Kidney (tissue), 14 donors: ENCODE measurements around the gene NAXE. TPM values are rescaled to one million over a fixed set of nuclear protein-coding genes. Genes with fewer than 3 reads are reported as not detected.

Experiments used
- DNase-seq, 5 donors: peaks; one replicate each; pipeline ENCODE4 v3.0.0-alpha.2; 2013 to 2020
- FAIRE-seq: peaks from 2 replicates; lab custom pipeline; 2012; peaks lifted over from hg19 to GRCh38; lab: Jason Lieb, UNC
- H3K27ac ChIP-seq, 2 donors: one replicate each; pipeline ENCODE4 v1.7.0; 2013; ENCODE audit warnings: low read depth in 2 of 2, low read length in 2 of 2, inconsistent platforms in 1 of 2
- H3K27me3 ChIP-seq: one replicate; pipeline ENCODE4 v1.7.1; 2013; ENCODE audit warnings: low read length, inconsistent platforms; ENCODE audit not compliant: control insufficient read depth, insufficient read depth
- H3K36me3 ChIP-seq, 3 donors: one replicate each; pipeline versions ENCODE4 v1.7.0 to v1.7.1; 2013; ENCODE audit warnings: low read length in 3 of 3, control low read depth in 1 of 3, inconsistent platforms in 1 of 3; ENCODE audit not compliant: insufficient read depth in 3 of 3, control insufficient read depth in 2 of 3
- H3K4me1 ChIP-seq, 3 donors: one replicate each; pipeline versions ENCODE4 v1.7.0 to v1.7.1; 2013; ENCODE audit warnings: low read length in 3 of 3, inconsistent platforms in 1 of 3, low read depth in 1 of 3; ENCODE audit not compliant: control insufficient read depth in 2 of 3, insufficient read depth in 2 of 3
- H3K4me3 ChIP-seq, 3 donors: one replicate each; pipeline versions ENCODE4 v1.7.0 to v1.8.1; 2013; ENCODE audit warnings: low read length in 3 of 3, control low read depth in 1 of 3, inconsistent platforms in 1 of 3
- H3K9ac ChIP-seq, 3 donors: one replicate each; pipeline versions ENCODE4 v1.7.0 to v1.7.1; 2013; ENCODE audit warnings: low read length in 3 of 3, control low read depth in 1 of 3, inconsistent platforms in 1 of 3
- H3K9me3 ChIP-seq, 3 donors: one replicate each; pipeline versions ENCODE4 v1.7.0 to v1.7.1; 2013; ENCODE audit warnings: low read length in 3 of 3, control low read depth in 1 of 3, inconsistent platforms in 1 of 3; ENCODE audit not compliant: control insufficient read depth in 2 of 3, insufficient read depth in 1 of 3
- CTCF ChIP-seq: IDR thresholded peaks from 3 replicates; pipeline ENCODE4 v1.5.1; 2012; ENCODE audit warnings: mild to moderate bottlenecking, moderate library complexity, borderline replicate concordance; ENCODE audit not compliant: insufficient read depth; ENCODE audit errors: extremely low read depth
- intact Hi-C: fragments of 100-400 bp; cut with DNase I; formaldehyde crosslinking; loops from one replicate; pipeline ENCODE4 v1.11.1; 2022
- polyA plus RNA-seq: library from polyadenylated mRNA; stranded (reverse); fragments of 350-450 nt; fragmentation: Illumina TruSeq; extraction: RNeasy Lipid Tissue Mini Kit (QIAGEN cat#74804); gene quantifications from one replicate; pipeline ENCODE4 v1.2.3, GENCODE V29; 2014; ENCODE audit warnings: low read depth, low replicate concordance; ENCODE audit not compliant: insufficient read depth
- total RNA-seq: library from RNA; stranded (reverse); fragmentation: NEBNext Ultra II Directional; extraction: Animal tissue kit (Norgen Biotek cat#: 25700); gene quantifications from one replicate; pipeline ENCODE4 v1.2.1, GENCODE V29; 2021
- donor health status: control.
- donor health status: control.
- donor health status: control.
- donor health status: control.
- donor health status: control.
- donor health status: DM: yes; HTN: yes; CAD: no.
- donor health status: Normal renal cell carcinoma (clear cell type).

Gene NAXE
- total and polyA plus RNA-seq, 2 donors from 2014 or later, result 78.0 to 221 TPM

GRCh38 chr1:156560585-156561163 lies 30.9 kb upstream of the NAXE start:
- FAIRE-seq, result no peak
- Histone ChIP-seq H3K27ac (no peak overlapping the region), H3K9ac (no peak overlapping the region), H3K9me3 (no peaks in the 10 kb centered on the region), H3K4me1 (no peaks in the 10 kb centered on the region), H3K36me3 (no peaks in the 10 kb centered on the region), H3K4me3 (no peak overlapping the region), H3K27me3 (no peaks in the 10 kb centered on the region)
- intact Hi-C loops, result no loop called here
- no peak for DNase-seq
- no peak for TF ChIP-seq CTCF

- DNase-seq (no peak), FAIRE-seq (no peak)
- Histone ChIP-seq H3K9ac (no peak overlapping the region), H3K36me3 (no peaks in the 10 kb centered on the region), H3K27ac (no peak overlapping the region), H3K4me1 (no peaks in the 10 kb centered on the region), H3K4me3 (no peak overlapping the region), H3K27me3 (no peaks in the 10 kb centered on the region), H3K9me3 (no peaks in the 10 kb centered on the region)
- intact Hi-C loops, result no loop called here
- no peak for TF ChIP-seq CTCF
These were observed 26.1 kb upstream of the NAXE start for GRCh38 chr1:156565519-156565918.

- no peak overlapping the region for H3K4me3 ChIP-seq
- H3K9me3 ChIP-seq, result no peaks in the 10 kb centered on the region
- H3K9ac ChIP-seq, result no peak overlapping the region
- intact Hi-C loops, result no loop called here
- H3K27ac ChIP-seq, result no peak overlapping the region
- no peaks in the 10 kb centered on the region for H3K36me3 ChIP-seq
- no peaks in the 10 kb centered on the region for H3K4me1 ChIP-seq
- TF ChIP-seq CTCF, result no peak
- no peaks in the 10 kb centered on the region for H3K27me3 ChIP-seq
- no peak for FAIRE-seq
- no peak for DNase-seq
These were observed 25.1 kb upstream of the NAXE start for GRCh38 chr1:156566436-156566835.
